DMS153 treated with DMSO at 0.1 percent for 48 hours (cell line): ENCODE data around the gene THUMPD1.
"Not testable (repeated sequence)": the region's sequence is repeated elsewhere in the genome, so short reads cannot be mapped to it uniquely, and the experiment has no call there.

Source experiments
- DNase-seq: peaks from one replicate; lab custom pipeline; 2025; ENCODE audit not compliant: unreplicated experiment; lab: John Stamatoyannopoulos, UW

Gene THUMPD1

GRCh38 chr16:20696618-20697017, 45.0 kb downstream of the THUMPD1 start:
- no peak for DNase-seq

- DNase-seq = no peak
Measured at GRCh38 chr16:20695024-20695423, 46.6 kb downstream of the THUMPD1 start.

- not testable (repeated sequence) for DNase-seq
Measured at GRCh38 chr16:20694096-20694495, 47.5 kb downstream of the THUMPD1 start.

- no peak for DNase-seq
Measured at GRCh38 chr16:20689668-20690067, 52.0 kb downstream of the THUMPD1 start.

GRCh38 chr16:20683812-20684211, 57.8 kb downstream of the THUMPD1 start:
- DNase-seq = no peak
